ENCODE measurements around the gene SKOR1.

Gene SKOR1

GRCh38 chr15:67824976-67825880, at the start of gene SKOR1:
TSS of gene SKOR1 (plus strand) at chr15:67825509. CDS start at chr15:67825603, 94 bp downstream.
- H3K27ac ChIP-seq, result no peak within 1 kb of the TSS
- H3K4me3 ChIP-seq, result peak within 1 kb of the TSS in 2 of 7 experiments; percentile 13 to 26

DNA sequence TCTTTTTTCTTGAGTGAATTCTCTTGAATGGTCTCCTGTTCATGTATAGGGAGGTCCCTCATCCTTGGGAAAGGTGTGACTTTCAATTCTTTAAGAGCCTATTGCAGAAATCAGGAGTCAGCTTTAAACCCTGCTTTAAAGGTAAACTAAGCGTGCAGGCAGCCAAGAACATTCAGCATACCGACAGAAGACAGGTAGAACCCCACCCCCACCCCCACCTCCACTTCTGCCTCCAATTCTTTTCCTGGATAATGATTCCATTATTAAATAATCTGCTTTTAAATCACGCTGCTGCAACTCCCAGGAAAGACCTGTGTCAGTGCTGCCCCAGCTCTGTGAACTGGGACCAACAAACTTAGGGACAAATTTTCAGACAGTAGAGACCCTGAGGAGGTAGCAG, 49.3 kb upstream of the SKOR1 start:
- H3K27ac ChIP-seq, result no peak overlapping the region
- H3K4me3 ChIP-seq, result no peak overlapping the region

DNA sequence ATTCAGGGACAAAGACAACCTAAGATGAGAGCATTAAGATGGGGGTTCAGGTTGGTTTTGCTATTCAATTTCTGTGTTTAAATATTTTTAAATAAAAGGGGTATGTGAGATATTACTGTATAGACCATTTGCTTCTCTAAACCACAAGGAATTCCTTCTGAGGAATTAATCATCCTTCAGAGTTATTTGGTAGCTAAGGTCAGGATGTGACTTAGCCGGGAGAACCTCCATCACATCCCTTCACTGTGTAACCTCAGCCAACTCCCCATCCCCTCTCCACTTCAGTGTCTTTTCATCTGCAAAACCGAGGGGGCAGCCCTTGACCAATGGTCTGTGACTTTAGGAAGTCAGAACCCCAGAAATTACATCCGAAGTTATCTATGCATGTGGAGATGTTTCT, 48.7 kb upstream of the SKOR1 start:
- H3K27ac ChIP-seq, result no peak overlapping the region
- H3K4me3 ChIP-seq, result no peak overlapping the region

GRCh38 chr15:67777071-67777470, 48.2 kb upstream of the SKOR1 start:
- Histone ChIP-seq H3K27ac (no peak overlapping the region), H3K4me3 (no peak overlapping the region)

DNA sequence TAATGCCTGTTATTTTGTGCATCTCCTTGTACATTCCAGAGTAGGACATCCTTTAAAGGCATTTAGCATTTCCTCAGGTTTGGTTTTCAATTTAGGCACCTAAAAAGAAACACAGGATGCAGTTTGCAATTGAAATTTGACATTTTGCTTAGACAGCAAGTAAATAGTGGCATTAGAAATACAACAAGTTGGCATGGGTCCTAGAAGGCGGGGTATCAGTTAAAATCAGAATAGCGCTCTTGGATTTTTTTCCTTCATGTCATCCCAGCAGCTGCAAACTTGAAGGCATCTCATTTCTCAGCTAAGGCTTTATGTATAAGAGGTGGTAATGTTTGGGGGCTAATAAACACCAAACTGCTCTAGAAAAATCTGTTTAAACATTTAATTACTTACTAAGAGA, 47.5 kb upstream of the SKOR1 start:
- H3K27ac ChIP-seq, result no peak overlapping the region

GRCh38 chr15:67778968-67779548, 46.3 kb upstream of the SKOR1 start:
- Histone ChIP-seq H3K4me3 (no peak overlapping the region), H3K27ac (no peak overlapping the region)

More for the DNA sequence above, 47.5 kb upstream of the SKOR1 start:
- H3K4me3 ChIP-seq, result no peak overlapping the region

GRCh38 chr15:67779549-67780111, 45.7 kb upstream of the SKOR1 start:
- H3K4me3 ChIP-seq, result no peak overlapping the region
- H3K27ac ChIP-seq, result no peak overlapping the region

GRCh38 chr15:67781061-67781460, 44.2 kb upstream of the SKOR1 start:
- no peak overlapping the region for H3K4me3 ChIP-seq
- no peak overlapping the region for H3K27ac ChIP-seq

DNA sequence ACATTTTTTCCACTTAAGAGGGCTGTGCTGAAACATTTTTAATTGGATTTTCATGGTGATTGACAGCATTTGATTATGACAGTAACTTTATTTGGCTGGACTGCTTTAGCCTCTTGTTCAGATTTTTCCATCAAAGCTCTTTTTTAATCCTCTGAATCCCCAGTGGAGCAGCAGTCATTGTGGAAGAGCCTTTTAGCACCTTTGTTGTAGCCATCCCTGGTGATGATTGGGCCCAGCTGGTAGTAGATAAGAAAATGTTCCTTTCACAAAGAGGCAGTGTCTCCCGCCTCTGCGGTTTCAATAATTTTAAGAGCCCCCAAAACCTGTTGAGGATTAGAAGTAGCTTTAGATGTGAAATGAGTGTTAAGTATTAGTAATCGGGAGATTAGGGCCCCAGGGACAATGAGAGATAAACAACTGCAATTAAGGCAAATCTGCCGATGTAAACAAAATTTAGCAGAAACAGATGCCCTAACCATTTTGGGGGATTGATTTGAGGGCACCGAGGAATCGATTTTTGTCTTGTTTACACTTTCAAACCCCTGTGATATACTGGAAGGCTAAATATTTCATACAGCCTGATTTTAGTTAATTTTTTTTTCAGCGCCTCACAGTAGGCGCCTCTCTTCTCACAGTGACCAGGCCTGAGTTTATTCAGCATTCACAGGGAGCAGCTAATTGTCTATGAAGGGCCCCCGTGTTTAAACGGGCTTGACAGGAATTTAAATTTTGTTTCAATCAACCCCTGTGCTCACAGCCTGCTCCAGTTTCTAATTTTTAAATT, 43.2 kb upstream of the SKOR1 start:
- no peak overlapping the region for H3K4me3 ChIP-seq
- H3K27ac ChIP-seq, result no peak overlapping the region

DNA sequence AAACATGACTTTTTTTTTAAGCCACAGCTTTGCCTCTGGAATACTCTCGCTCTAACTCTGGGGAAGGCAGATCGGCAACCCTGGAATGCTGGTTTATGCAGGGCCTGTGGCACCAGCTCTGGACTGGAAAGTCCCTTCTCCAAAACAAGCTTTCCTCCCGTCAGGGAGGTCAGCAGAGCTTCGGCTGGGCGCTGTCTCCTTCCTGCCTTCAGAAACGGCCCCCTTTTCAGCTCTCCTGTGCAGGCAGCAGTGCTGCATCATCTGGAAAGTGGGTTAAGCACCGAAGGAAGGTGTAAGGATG, 42.7 kb upstream of the SKOR1 start:
- Histone ChIP-seq H3K4me3 (no peak overlapping the region), H3K27ac (no peak overlapping the region)

DNA sequence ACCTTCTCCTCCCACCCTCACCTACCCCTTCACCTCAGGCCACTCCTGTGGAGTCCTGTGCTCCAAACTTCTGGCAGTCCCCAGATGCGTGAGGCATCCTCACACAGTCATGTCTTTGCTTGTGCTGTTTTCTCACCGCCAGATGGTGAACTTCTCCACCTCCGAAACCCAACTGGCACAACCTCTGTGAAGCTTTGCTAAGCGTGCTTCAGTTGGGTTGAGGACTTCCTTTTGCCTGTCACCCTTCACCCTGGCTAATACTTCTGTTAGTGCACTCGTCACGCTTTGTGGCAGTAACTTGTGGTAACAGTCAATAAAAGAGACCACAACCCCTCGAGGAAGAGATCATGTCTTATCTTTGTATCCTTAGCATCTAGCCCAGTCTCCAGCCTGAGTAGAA, 42.0 kb upstream of the SKOR1 start:
- Histone ChIP-seq H3K4me3 (no peak overlapping the region), H3K27ac (no peak overlapping the region)

DNA sequence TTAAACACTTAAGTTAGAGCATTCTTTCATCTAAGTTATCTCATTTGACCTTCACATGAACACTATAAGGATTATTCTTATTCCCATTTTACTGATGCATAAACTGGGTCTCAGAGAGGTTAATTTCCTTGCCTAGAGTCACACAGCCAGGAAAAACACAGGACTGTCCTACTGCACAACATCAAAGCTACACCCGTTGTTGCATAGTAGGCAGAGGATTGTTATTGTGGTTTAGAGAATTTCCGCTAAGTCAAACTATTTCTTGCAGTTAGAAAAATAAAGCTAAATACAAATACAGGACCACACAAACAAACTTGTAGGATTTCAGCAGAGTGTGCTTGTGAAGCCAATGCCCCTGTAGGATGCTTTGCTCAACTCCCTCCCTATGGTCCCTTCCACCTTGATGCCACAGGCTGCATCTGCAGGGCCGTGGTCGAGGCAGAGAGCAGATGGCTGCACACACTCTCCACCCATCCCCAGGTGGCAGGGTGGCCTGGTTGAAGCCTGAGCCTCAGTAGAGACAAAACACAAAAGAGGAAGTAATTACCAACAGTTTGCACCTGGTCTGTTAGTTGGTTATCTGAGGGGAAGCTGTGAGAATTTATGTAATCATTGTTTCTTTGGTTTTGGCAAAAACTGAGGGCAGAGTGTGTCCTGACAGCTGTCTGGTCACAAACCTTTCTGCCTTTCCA, 41.1 kb upstream of the SKOR1 start:
- Histone ChIP-seq H3K27ac (no peak overlapping the region), H3K4me3 (no peak overlapping the region)

DNA sequence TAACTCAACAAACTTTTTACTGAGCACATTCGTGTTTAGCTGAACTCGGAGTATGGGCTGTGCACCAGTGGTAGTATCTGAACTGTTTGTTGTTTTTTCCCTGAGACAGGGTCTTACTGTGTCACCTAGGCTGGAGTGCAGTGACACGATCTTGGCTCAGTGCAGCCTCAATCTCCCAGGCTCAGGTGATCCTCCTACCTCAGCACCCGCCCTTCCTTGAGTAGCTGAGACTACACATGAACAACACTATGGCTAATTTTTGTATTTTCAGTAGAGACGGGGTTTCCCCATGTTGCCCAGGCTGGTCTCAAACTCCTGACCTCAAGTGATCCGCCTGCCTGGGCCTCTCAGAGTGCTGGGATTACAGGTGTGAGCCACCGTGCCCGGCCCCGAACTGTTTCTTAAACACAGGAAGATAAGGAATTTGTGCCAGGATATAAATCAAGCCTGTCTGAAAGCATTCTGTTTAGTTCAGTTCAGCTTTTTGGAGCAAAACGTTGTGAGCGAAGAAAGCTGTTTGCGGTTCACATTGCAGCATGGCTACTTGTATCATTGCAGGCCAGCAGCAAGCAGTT, 40.4 kb upstream of the SKOR1 start:
- H3K4me3 ChIP-seq, result no peak overlapping the region
- peak overlapping the region in 1 of 21 experiments; percentile 21 for H3K27ac ChIP-seq

DNA sequence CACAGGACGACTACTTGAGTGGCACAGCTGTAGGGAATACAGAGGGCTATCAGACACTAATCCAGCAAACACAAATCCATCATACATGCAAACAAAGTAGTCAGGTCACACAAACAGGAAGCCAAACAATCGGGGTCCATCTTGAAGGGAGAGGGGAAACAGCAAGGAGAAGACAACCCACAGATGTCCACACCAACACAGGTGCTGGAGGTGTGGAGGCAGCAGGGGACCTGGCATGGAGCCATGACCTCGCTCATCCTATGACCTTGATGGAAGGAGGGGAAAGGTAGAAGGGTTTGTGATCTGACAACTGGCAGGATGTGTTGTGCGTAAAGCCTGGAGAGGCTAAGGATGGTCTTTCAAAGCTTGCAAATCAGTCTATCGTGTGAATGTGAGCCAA, 39.9 kb upstream of the SKOR1 start:
- no peak overlapping the region for H3K4me3 ChIP-seq
- H3K27ac ChIP-seq, result no peak overlapping the region

- H3K4me3 ChIP-seq, result no peak overlapping the region
Measured at GRCh38 chr15:67786646-67787045, 38.7 kb upstream of the SKOR1 start.

GRCh38 chr15:67788986-67789385, 36.3 kb upstream of the SKOR1 start:
- Histone ChIP-seq H3K4me3 (no peak overlapping the region), H3K27ac (no peak overlapping the region)

More at GRCh38 chr15:67786646-67787045, 38.7 kb upstream of the SKOR1 start:
- no peak overlapping the region for H3K27ac ChIP-seq

DNA sequence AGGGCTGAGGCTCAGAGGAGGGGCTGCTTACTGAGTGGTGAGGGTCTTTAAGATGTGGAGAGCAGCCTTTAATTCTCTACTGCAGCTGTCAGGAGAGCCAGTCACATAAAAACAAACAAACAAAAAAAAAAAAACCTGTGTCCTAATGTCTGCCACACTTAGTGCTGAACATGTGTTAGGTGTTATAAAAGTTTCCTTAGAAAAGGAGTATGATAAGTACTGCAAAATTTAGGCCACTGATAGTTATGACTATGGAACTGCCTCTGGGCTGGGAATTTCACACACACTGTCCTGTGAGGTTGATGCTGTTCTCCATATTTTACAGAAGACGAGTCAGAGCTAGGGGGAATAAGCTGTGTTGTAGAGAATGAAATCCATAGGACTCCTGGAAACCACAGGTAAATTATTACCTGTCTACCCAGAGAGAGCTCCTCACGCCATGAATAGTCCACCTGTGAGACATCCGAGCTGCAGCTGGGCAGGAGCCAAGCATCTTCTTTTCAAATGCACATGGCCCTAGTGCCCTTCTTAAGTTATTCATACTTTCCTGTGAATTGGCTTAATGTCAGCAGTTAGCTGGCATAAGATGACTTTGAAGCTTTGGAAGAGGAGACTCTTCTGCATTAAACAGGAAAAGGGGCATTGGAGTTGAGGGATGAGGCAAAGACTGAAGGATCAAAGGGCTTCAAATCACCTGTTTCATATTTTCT, 34.5 kb upstream of the SKOR1 start:
- no peak overlapping the region for H3K4me3 ChIP-seq
- no peak overlapping the region for H3K27ac ChIP-seq

DNA sequence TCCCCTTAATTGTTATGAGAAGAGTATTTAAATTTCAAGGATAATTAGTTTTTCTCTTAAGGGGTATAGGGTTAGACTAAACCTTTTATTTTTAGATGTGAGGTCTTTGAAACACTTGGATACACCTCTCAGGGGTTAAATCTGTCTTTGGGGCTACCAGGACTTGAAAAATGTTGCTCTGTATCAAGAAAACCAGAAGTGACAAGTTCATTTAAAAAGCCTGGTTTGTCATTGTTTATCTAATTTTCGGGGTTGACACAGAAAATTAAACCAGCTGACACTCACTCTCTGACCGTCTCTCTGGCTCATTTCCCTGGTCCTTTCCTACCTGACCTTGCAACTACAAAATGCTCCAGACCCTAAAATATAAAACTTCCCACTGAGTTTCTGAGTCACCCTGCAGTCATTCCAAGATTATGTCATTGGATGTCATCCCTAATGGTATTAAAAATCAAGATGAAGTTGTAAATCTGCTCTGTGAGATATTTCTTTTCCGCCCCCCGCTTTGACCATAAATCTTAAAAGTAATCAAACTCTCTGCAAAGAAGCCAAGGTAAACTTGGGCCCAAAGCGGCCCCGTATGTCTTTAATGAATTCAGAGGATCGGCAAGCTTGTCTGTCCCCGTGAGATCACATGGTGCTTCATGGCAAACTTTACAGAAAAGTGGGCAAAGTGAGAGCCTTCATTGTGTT, 32.9 kb upstream of the SKOR1 start:
- H3K4me3 ChIP-seq, result no peak overlapping the region
- H3K27ac ChIP-seq, result no peak overlapping the region
